H9 (cell line): ENCODE results near the gene CCR2. TPM values are rescaled to one million over a fixed set of nuclear protein-coding genes. Genes with fewer than 3 reads are reported as not detected.

Source experiments
- DNase-seq: peaks from one replicate; pipeline ENCODE4 v3.0.0-alpha.2; 2017
- H2AFZ ChIP-seq: one replicate; pipeline ENCODE4 v1.6.1; 2013; ENCODE audit warnings: mild to moderate bottlenecking, low read length, control low read depth, moderate library complexity
- H2AK5ac ChIP-seq: 2 replicates; pipeline ENCODE4 v1.6.1; 2013; ENCODE audit warnings: low read length, control low read depth, mixed read lengths; ENCODE audit not compliant: insufficient read length
- H2BK120ac ChIP-seq: one replicate; pipeline ENCODE4 v1.6.1; 2013; ENCODE audit warnings: low read depth, mild to moderate bottlenecking, low read length, control low read depth, inconsistent platforms; ENCODE audit not compliant: poor library complexity, severe bottlenecking
- H2BK12ac ChIP-seq: 2 replicates; pipeline ENCODE4 v1.6.1; 2013; ENCODE audit warnings: low read length, control low read depth, mixed read lengths, low read depth; ENCODE audit not compliant: insufficient read length
- H2BK15ac ChIP-seq: 2 replicates; pipeline ENCODE4 v1.6.1; 2013; ENCODE audit warnings: low read depth, low read length, control low read depth
- H2BK20ac ChIP-seq: one replicate; pipeline ENCODE4 v1.6.1; 2013; ENCODE audit warnings: low read depth, mild to moderate bottlenecking, low read length, control low read depth, inconsistent platforms; ENCODE audit not compliant: poor library complexity, severe bottlenecking
- H2BK5ac ChIP-seq: 2 replicates; pipeline ENCODE4 v1.6.1; 2013; ENCODE audit warnings: low read length, control low read depth, mixed read lengths; ENCODE audit not compliant: insufficient read length
- H3K14ac ChIP-seq: 2 replicates; pipeline ENCODE4 v1.6.1; 2013; ENCODE audit warnings: low read length, control low read depth; ENCODE audit not compliant: insufficient read depth
- H3K18ac ChIP-seq: 2 replicates; pipeline ENCODE4 v1.6.1; 2013; ENCODE audit warnings: low read depth, mild to moderate bottlenecking, mixed read lengths, low read length, control low read depth; ENCODE audit not compliant: insufficient read length
- H3K23ac ChIP-seq: 2 replicates; pipeline ENCODE4 v1.6.1; 2013; ENCODE audit warnings: low read length, control low read depth, mixed read lengths, low read depth; ENCODE audit not compliant: insufficient read length
- H3K23me2 ChIP-seq: 2 replicates; pipeline ENCODE4 v1.6.1; 2013; ENCODE audit warnings: low read depth, mild to moderate bottlenecking, mixed read lengths, low read length, control low read depth; ENCODE audit not compliant: insufficient read length, poor library complexity, severe bottlenecking
- H3K27ac ChIP-seq: 2 replicates; pipeline ENCODE4 v1.5.1; 2013; ENCODE audit warnings: low read length, control low read depth, mixed read lengths, low read depth; ENCODE audit not compliant: insufficient read length
- H3K27me3 ChIP-seq: 2 replicates; pipeline ENCODE4 v1.6.1; 2013; ENCODE audit warnings: low read length, control low read depth, inconsistent platforms; ENCODE audit not compliant: insufficient read depth
- H3K4ac ChIP-seq: 2 replicates; pipeline ENCODE4 v1.6.1; 2013; ENCODE audit warnings: low read depth, mild to moderate bottlenecking, control low read depth, inconsistent platforms, low read length, moderate library complexity
- H3K4me1 ChIP-seq: 2 replicates; pipeline ENCODE4 v1.6.1; 2013; ENCODE audit warnings: low read length, control low read depth, inconsistent platforms; ENCODE audit not compliant: insufficient read depth
- H3K4me2 ChIP-seq: 2 replicates; pipeline ENCODE4 v1.6.1; 2013; ENCODE audit warnings: low read length, control low read depth, mixed read lengths; ENCODE audit not compliant: insufficient read length, insufficient read depth
- H3K56ac ChIP-seq: 2 replicates; pipeline ENCODE4 v1.6.1; 2013; ENCODE audit warnings: low read depth, mild to moderate bottlenecking, mixed read lengths, low read length, control low read depth; ENCODE audit not compliant: insufficient read length
- H3K79me1 ChIP-seq: 2 replicates; pipeline ENCODE4 v1.6.1; 2013; ENCODE audit warnings: low read depth, mild to moderate bottlenecking, moderate library complexity, low read length, control low read depth, inconsistent platforms; ENCODE audit not compliant: insufficient read depth, poor library complexity, severe bottlenecking
- H3K79me2 ChIP-seq: 2 replicates; pipeline ENCODE4 v1.6.1; 2013; ENCODE audit warnings: low read length, control low read depth, inconsistent platforms; ENCODE audit not compliant: insufficient read depth
- H3K9ac ChIP-seq: 2 replicates; pipeline ENCODE4 v1.6.1; 2013; ENCODE audit warnings: low read length, control low read depth, mixed read lengths; ENCODE audit not compliant: insufficient read length; ENCODE audit errors: extremely low read depth
- H3K9me3 ChIP-seq: one replicate; pipeline ENCODE4 v1.6.1; 2013; ENCODE audit warnings: low read depth, low read length, inconsistent platforms; ENCODE audit not compliant: control insufficient read depth
- H3T11ph ChIP-seq: one replicate; pipeline ENCODE4 v1.6.1; 2013; ENCODE audit warnings: mild to moderate bottlenecking, low read length, control low read depth, inconsistent platforms
- H4K20me1 ChIP-seq: one replicate; pipeline ENCODE4 v1.6.1; 2013; ENCODE audit not compliant: control insufficient read depth, insufficient read length, insufficient read depth
- H4K5ac ChIP-seq: 2 replicates; pipeline ENCODE4 v1.6.1; 2013; ENCODE audit warnings: low read depth, mild to moderate bottlenecking, mixed read lengths, low read length, control low read depth; ENCODE audit not compliant: insufficient read length
- H4K8ac ChIP-seq: replicated peaks from 2 replicates; pipeline ENCODE4 v1.6.1; 2013; ENCODE audit warnings: low read length, control low read depth, mixed read lengths, low read depth; ENCODE audit not compliant: insufficient read length
- H4K91ac ChIP-seq: 2 replicates; pipeline ENCODE4 v1.6.1; 2013; ENCODE audit warnings: low read depth, mild to moderate bottlenecking, moderate library complexity, mixed read lengths, low read length, control low read depth; ENCODE audit not compliant: insufficient read length
- H3K27ac Mint-ChIP-seq, 3 experiments: 2 replicates in 2 of 3; 3 replicates in 1 of 3; pipeline ENCODE4 v1.8.0; 2020 to 2021; ENCODE audit warnings: mixed read lengths in 3 of 3, mild to moderate bottlenecking in 1 of 3, moderate library complexity in 1 of 3
- H3K27me3 Mint-ChIP-seq: 2 replicates; pipeline ENCODE4 v1.8.0; 2021; ENCODE audit warnings: low read depth, mild to moderate bottlenecking, moderate library complexity, mixed read lengths
- H3K36me3 Mint-ChIP-seq, 3 experiments: 2 replicates in 2 of 3; 3 replicates in 1 of 3; pipeline ENCODE4 v1.8.0; 2020 to 2021; ENCODE audit warnings: low read depth in 3 of 3, mixed read lengths in 3 of 3; ENCODE audit not compliant: insufficient read depth in 1 of 3
- H3K4me1 Mint-ChIP-seq, 2 experiments: 2 replicates each; pipeline ENCODE4 v1.8.0; 2020; ENCODE audit warnings: mixed read lengths in 2 of 2
- H3K4me3 Mint-ChIP-seq, 2 experiments: 2 replicates in 1 of 2; 3 replicates in 1 of 2; pipeline ENCODE4 v1.8.0; 2020 to 2021; ENCODE audit warnings: mild to moderate bottlenecking in 2 of 2, mixed read lengths in 2 of 2, moderate library complexity in 1 of 2
- H3K9me3 Mint-ChIP-seq, 2 experiments: 2 replicates in 1 of 2; 3 replicates in 1 of 2; pipeline ENCODE4 v1.8.0; 2020; ENCODE audit warnings: mild to moderate bottlenecking in 2 of 2, mixed read lengths in 2 of 2, moderate library complexity in 1 of 2
- WGBS: extraction: QIAGEN DNeasy Blood & Tissue Kit; methylation state at CpG from one replicate; pipeline ENCODE4 v1.1.7; 2013; ENCODE audit warnings: missing lambda C conversion rate, low lambda C conversion rate, mixed read lengths; ENCODE audit not compliant: insufficient read length; ENCODE audit errors: extremely low coverage; 5-methylcytosine and 5-hydroxymethylcytosine counted together
- total RNA-seq: library from RNA; stranded (reverse); gene quantifications from 2 replicates; pipeline ENCODE4 v1.2.1, GENCODE V29; 2021
- TF ChIP-seq, protein P1 (sequence below): fragments of 200-600 bp; sonication (generic); conservative IDR thresholded peaks from 3 replicates; pipeline ENCODE4 v1.8.0; 2021; ENCODE audit warnings: antibody characterized with exemption, mild to moderate bottlenecking

The CCR2 gene
- total RNA-seq, 1 experiment from 2014 or later: not detected

DNA sequence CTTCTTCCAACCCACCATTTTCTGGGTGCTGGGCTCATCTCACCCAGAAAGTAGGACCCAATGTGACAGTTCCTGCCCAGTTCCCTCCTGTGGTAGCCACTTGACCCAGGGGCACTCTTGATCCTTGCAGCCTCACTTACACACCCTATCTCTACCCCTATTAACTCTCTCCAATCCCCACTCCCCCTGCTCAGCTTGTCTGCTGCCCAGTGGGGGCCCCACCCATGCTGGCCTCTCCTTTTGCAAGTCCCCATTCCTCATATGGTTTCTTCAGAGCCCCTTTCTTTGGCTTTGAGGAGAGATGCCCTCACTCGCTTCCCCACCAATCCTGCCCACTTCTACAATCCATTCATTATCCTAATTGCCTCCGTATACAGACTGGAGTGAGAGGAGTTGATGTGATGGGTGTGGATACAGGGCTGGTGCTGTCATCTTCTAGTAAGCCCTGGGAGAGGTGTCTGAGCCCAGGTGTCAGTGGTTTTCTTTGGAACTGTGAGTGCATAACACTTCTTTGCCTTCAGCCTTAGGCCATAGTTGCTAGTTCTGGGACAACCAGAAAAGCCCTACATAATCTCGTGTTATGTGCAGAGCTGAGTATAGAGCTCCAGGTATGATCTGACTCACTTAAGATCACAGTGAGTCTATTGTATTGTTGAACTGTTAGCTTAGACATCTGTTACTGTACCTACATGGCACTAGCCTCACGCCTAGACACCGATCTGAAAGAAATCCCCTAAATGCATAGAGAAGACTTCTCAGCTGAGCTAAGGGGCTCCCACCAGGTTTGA is 12.0 kb downstream of the CCR2 start:
- Histone ChIP-seq H3K56ac (no peak overlapping the region), H3K18ac (no peak overlapping the region), H2BK20ac (no peak overlapping the region), H3K9ac (no peak overlapping the region), H3K27me3 (no peaks in the 10 kb centered on the region), H2BK15ac (no peak overlapping the region), H3K79me2 (no peaks in the 10 kb centered on the region), H4K20me1 (no peaks in the 10 kb centered on the region), H3K4me1 (no peaks in the 10 kb centered on the region; the same call in 1 of the 2 replicates), H3T11ph (no peak overlapping the region), H2AK5ac (no peak overlapping the region), H3K27ac (no peak overlapping the region), H2BK120ac (no peak overlapping the region), H4K91ac (no peak overlapping the region), H3K9me3 (no peaks in the 10 kb centered on the region), H3K14ac (no peak overlapping the region; the same call in 1 of the 2 replicates), H2BK12ac (no peak overlapping the region), H3K4me2 (no peak overlapping the region), H4K5ac (no peak overlapping the region), H3K23ac (no peak overlapping the region), H3K79me1 (no peaks in the 10 kb centered on the region), H2BK5ac (no peak overlapping the region), H4K8ac (no peak overlapping the region), H3K23me2 (no peaks in the 10 kb centered on the region), H3K4ac (no peak overlapping the region), H2AFZ (no peak overlapping the region)
- peaks cover 9% of the 10 kb centered on the region for H3K27me3 Mint-ChIP-seq
- H3K4me1 Mint-ChIP-seq: no peaks in the 10 kb centered on the region; a peak in 1 of 4 replicates
- no peak overlapping the region for H3K4me3 Mint-ChIP-seq
- no peaks in the 10 kb centered on the region for H3K9me3 Mint-ChIP-seq
- H3K27ac Mint-ChIP-seq: peak overlapping the region in 1 of 3 experiments; percentile 62; a peak in 1 of 7 replicates
- no peak for DNase-seq
- no peaks in the 10 kb centered on the region for H3K36me3 Mint-ChIP-seq
- TF ChIP-seq, protein P1, sequence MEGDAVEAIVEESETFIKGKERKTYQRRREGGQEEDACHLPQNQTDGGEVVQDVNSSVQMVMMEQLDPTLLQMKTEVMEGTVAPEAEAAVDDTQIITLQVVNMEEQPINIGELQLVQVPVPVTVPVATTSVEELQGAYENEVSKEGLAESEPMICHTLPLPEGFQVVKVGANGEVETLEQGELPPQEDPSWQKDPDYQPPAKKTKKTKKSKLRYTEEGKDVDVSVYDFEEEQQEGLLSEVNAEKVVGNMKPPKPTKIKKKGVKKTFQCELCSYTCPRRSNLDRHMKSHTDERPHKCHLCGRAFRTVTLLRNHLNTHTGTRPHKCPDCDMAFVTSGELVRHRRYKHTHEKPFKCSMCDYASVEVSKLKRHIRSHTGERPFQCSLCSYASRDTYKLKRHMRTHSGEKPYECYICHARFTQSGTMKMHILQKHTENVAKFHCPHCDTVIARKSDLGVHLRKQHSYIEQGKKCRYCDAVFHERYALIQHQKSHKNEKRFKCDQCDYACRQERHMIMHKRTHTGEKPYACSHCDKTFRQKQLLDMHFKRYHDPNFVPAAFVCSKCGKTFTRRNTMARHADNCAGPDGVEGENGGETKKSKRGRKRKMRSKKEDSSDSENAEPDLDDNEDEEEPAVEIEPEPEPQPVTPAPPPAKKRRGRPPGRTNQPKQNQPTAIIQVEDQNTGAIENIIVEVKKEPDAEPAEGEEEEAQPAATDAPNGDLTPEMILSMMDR: no peak
- no CpG with 5 or more reads among the region's 5 CpGs for WGBS
